ENCODE data around the gene RRAS2. TPM values are rescaled to one million over a fixed set of nuclear protein-coding genes. Genes with fewer than 3 reads are reported as not detected.

Gene RRAS2
- total RNA-seq, 2 experiments from 2014 or later = 87.9 to 92.0 TPM

DNA sequence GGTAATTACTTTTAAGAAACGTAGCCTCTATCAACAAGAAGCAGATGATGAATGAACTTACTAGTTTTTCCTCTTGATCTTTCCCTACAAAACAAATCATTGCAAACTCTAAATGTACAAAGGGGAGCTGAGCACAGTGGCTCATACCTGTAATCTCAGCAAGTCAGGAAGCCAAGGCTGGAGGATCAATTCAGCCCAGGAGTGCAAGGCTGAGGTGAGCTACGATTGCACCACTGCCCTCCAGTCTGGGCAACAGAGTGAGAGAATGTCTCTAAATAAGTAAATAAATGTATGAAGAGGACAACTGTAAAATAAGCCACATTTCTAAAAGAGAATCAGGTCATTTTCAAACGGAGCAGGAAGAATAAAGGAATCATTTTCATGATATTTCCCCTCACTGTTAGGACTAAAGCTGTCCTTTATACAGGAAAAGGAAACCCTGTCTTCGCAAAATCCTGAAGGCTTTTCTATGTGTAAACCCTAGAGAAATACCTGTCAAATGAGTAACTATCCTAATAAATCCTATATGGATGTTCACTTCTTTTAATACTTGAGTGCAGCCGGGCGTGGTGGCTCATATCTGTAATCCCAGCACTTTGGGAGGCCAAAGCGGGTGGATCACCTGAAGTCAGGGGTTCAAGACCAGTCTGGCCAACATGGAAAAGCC lies 41.2 kb downstream of the RRAS2 start:
- no peak for DNase-seq
- Mint-ChIP-seq H3K27ac (no peak overlapping the region), H3K4me1 (ENCODE audit: low read depth) (peaks cover 68% of the 10 kb centered on the region), H3K27me3 (no peaks in the 10 kb centered on the region), H3K36me3 (ENCODE audit: low read depth) (peaks cover 10% of the 10 kb centered on the region), H3K4me3 (no peak overlapping the region), H3K9me3 (peaks cover 2% of the 10 kb centered on the region)
- CTCF ChIA-PET = interaction anchor here (3.3 kb wide), 1 partner anchor 10 kb away, joined by 14 read pairs; no protein-coding TSS in a partner anchor
- no peak for ATAC-seq
- POLR2A ChIA-PET = interaction anchor here (1.3 kb wide), 1 partner anchor 10 kb away, joined by 3 read pairs; no protein-coding TSS in a partner anchor
- TF ChIP-seq, protein P1, sequence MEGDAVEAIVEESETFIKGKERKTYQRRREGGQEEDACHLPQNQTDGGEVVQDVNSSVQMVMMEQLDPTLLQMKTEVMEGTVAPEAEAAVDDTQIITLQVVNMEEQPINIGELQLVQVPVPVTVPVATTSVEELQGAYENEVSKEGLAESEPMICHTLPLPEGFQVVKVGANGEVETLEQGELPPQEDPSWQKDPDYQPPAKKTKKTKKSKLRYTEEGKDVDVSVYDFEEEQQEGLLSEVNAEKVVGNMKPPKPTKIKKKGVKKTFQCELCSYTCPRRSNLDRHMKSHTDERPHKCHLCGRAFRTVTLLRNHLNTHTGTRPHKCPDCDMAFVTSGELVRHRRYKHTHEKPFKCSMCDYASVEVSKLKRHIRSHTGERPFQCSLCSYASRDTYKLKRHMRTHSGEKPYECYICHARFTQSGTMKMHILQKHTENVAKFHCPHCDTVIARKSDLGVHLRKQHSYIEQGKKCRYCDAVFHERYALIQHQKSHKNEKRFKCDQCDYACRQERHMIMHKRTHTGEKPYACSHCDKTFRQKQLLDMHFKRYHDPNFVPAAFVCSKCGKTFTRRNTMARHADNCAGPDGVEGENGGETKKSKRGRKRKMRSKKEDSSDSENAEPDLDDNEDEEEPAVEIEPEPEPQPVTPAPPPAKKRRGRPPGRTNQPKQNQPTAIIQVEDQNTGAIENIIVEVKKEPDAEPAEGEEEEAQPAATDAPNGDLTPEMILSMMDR (IDR thresholded peaks at IDR 0.05) = no peak
- intact Hi-C loops (cut with micrococcal nuclease) = no loop called here

DNA sequence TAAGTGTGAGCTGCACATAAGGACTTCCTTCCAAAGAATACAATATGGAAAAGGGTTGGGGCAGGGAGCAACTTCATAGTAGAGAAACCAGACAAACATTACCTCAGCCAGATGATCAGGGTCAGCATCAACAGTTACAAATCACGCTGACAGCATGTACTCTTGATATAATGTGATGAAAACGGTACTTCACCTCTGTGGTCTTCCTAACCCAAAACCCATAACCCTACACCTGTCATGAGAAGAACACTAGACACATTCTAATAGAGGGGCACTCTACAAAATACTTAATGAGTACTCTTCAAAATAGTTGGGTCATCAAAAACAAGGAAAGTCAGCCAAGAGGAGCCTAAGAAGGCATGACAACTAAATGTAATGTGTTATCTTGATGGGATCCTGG lies 43.9 kb downstream of the RRAS2 start:
- no peaks in the 10 kb centered on the region for H3K9me3 Mint-ChIP-seq
- CTCF ChIA-PET = interaction anchor here (1.4 to 3.3 kb wide), 2 partner anchors 15 to 140 kb away, joined by 3 to 12 read pairs; no protein-coding TSS in a partner anchor

DNA sequence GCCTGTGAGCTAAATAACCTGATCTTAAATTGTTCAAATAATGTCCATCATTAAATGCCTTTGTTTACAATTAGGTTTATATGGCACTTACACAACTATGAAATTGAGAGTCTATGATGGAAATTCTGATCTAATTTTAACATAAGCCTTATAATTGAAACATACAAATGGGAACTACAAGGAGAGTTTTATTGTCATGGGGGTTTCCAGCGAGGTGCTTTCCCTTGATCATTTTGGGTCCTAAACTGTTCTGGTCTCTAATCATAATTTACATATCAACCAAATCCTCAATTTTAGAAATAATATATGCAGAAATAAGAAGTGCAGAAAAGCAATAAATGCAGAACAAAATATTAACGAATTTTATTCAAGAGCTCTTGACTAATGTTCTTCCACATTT lies 44.9 kb downstream of the RRAS2 start:
- peak; percentile 37 for DNase-seq
- TF ChIP-seq, protein P1 (IDR thresholded peaks at IDR 0.05) = no peak
- Mint-ChIP-seq H3K4me1 (ENCODE audit: low read depth) (peaks cover 52% of the 10 kb centered on the region), H3K27me3 (no peaks in the 10 kb centered on the region), H3K4me3 (no peak overlapping the region), H3K9me3 (no peaks in the 10 kb centered on the region), H3K27ac (peak overlapping the region; percentile 27), H3K36me3 (ENCODE audit: low read depth) (peaks cover 11% of the 10 kb centered on the region)
- ATAC-seq = no peak
- intact Hi-C loops (cut with micrococcal nuclease) = loop anchor here (5.0 kb wide), 1 partner anchor 38 kb away; no protein-coding TSS in a partner anchor
- POLR2A ChIA-PET = no interaction called here
- CTCF ChIA-PET = interaction anchor here (0.8 to 3.3 kb wide), 4 partner anchors 10 to 593 kb away, joined by 3 to 12 read pairs (median 3); no protein-coding TSS in a partner anchor

More for the DNA sequence above, 43.9 kb downstream of the RRAS2 start:
- H3K27me3 Mint-ChIP-seq = no peaks in the 10 kb centered on the region
- peak overlapping the region; percentile 51 for H3K27ac Mint-ChIP-seq
- DNase-seq (no peak), ATAC-seq (no peak)
- intact Hi-C loops (cut with micrococcal nuclease) = no loop called here
- peaks cover 11% of the 10 kb centered on the region for H3K36me3 Mint-ChIP-seq (ENCODE audit: low read depth)
- TF ChIP-seq, protein P1 (IDR thresholded peaks at IDR 0.05) = no peak
- peaks cover 59% of the 10 kb centered on the region for H3K4me1 Mint-ChIP-seq (ENCODE audit: low read depth)
- no peak overlapping the region for H3K4me3 Mint-ChIP-seq
- POLR2A ChIA-PET = no interaction called here

DNA sequence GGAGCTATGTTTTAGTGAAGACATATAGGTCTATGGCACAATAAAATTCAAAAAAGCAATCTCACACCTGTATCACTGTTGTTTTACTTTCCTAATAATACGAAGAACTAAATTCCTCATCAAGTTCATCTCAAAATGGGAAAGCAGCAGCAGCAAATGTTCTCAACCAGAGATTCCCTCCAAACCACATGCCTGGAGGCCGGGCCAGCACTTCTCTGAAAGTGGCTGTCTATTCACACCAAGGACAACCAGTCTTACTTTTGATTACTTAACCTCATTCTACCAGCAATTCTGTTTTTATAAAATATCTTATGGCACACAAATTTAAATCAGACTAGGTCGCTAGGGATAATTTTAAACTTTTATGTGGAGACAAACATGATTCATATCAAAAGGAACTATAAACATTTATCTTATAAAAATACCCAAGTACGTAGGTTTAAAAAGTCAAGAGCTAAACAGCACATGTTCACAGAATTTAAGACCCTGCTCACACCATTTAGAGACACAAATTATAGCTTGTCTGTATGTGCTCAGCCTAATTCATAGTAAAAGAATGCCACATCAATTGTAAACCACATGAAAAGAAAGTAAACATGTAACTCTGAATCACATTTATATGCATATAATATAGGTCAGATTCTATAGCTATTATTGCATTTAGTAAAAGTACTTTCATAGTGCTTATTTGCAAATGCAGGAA lies 46.1 kb downstream of the RRAS2 start:
- peaks cover 49% of the 10 kb centered on the region for H3K4me1 Mint-ChIP-seq (ENCODE audit: low read depth)
- H3K4me3 Mint-ChIP-seq = no peak overlapping the region
- H3K27ac Mint-ChIP-seq = peak overlapping the region; percentile 40
- intact Hi-C loops (cut with micrococcal nuclease) = loop anchor here (5.0 kb wide), 1 partner anchor 39 kb away; no protein-coding TSS in a partner anchor
- no peaks in the 10 kb centered on the region for H3K27me3 Mint-ChIP-seq
- DNase-seq (no peak), ATAC-seq (peak; percentile 44)
- POLR2A ChIA-PET = no interaction called here
- peaks cover 10% of the 10 kb centered on the region for H3K36me3 Mint-ChIP-seq (ENCODE audit: low read depth)
- CTCF ChIA-PET = interaction anchor here (1.1 to 5.3 kb wide), 5 partner anchors 11 to 540 kb away, joined by 3 to 26 read pairs (median 3); no protein-coding TSS in a partner anchor
- no peaks in the 10 kb centered on the region for H3K9me3 Mint-ChIP-seq
- TF ChIP-seq, protein P1 (IDR thresholded peaks at IDR 0.05) = no peak
